NCI-H226 (cell line): Measurements from ENCODE around the gene NPHS1.

Source experiments
- DNase-seq: peaks from one replicate; pipeline ENCODE4 v3.0.0-alpha.2; 2015

Gene NPHS1

GRCh38 chr19:35872180-35872579 is 19.9 kb upstream of the NPHS1 start:
- DNase-seq: no peak

GRCh38 chr19:35871611-35872010 is 19.3 kb upstream of the NPHS1 start:
- no peak for DNase-seq

GRCh38 chr19:35870798-35871197 is 18.5 kb upstream of the NPHS1 start:
- no peak for DNase-seq

GRCh38 chr19:35870124-35870736 is 17.9 kb upstream of the NPHS1 start:
- peak; percentile 77 for DNase-seq

- DNase-seq: peak; percentile 90
These were observed 17.2 kb upstream of the NPHS1 start for GRCh38 chr19:35869327-35870123.

GRCh38 chr19:35868823-35869326 is 16.6 kb upstream of the NPHS1 start:
- DNase-seq: no peak

- DNase-seq: peak; percentile 58
These were observed 16.0 kb upstream of the NPHS1 start, which contains the start of gene APLP1 for GRCh38 chr19:35868172-35868822. TSS of gene APLP1 (plus strand) at chr19:35868574. CDS start at chr19:35868637, 63 bp downstream.

- DNase-seq: no peak
These were observed 10.7 kb upstream of the NPHS1 start for GRCh38 chr19:35863018-35863417.

- no peak for DNase-seq
These were observed 10.2 kb upstream of the NPHS1 start for GRCh38 chr19:35862528-35862927.

- no peak for DNase-seq
These were observed 9.4 kb upstream of the NPHS1 start for GRCh38 chr19:35861640-35862160.

- no peak for DNase-seq
These were observed 8.7 kb upstream of the NPHS1 start for GRCh38 chr19:35860818-35861639.

GRCh38 chr19:35860436-35860817 is 8.1 kb upstream of the NPHS1 start:
- DNase-seq: no peak

GRCh38 chr19:35859414-35859813 is 7.1 kb upstream of the NPHS1 start:
- DNase-seq: no peak

GRCh38 chr19:35858311-35858710 is 6.0 kb upstream of the NPHS1 start:
- DNase-seq: no peak

- no peak for DNase-seq
These were observed 4.3 kb upstream of the NPHS1 start, which contains the start of gene KIRREL2 for GRCh38 chr19:35856546-35857149. TSS of gene KIRREL2 (plus strand) at chr19:35856911. CDS start at chr19:35857120, 209 bp downstream.

GRCh38 chr19:35853038-35853756 is 893 bp upstream of the NPHS1 start:
- no peak for DNase-seq

- DNase-seq: no peak
These were observed 883 bp downstream of the NPHS1 start for GRCh38 chr19:35851213-35852028.

- no peak for DNase-seq
These were observed 3.3 kb downstream of the NPHS1 start for GRCh38 chr19:35848919-35849505.

- DNase-seq: no peak
These were observed 3.8 kb downstream of the NPHS1 start for GRCh38 chr19:35848486-35848885.

- DNase-seq: no peak
These were observed 4.4 kb downstream of the NPHS1 start for GRCh38 chr19:35847911-35848310.
